NT2/D1 (cell line): ENCODE data around the gene LSG1.

Experiments used
- SUZ12 ChIP-seq: IDR thresholded peaks from 2 replicates; pipeline ENCODE4 v1.6.1; 2011; ENCODE audit not compliant: insufficient read length, insufficient read depth; ENCODE audit errors: extremely low read depth
- YY1 ChIP-seq: IDR thresholded peaks from 2 replicates; pipeline ENCODE4 v1.6.1; 2011; ENCODE audit not compliant: insufficient read length, insufficient read depth

DNA sequence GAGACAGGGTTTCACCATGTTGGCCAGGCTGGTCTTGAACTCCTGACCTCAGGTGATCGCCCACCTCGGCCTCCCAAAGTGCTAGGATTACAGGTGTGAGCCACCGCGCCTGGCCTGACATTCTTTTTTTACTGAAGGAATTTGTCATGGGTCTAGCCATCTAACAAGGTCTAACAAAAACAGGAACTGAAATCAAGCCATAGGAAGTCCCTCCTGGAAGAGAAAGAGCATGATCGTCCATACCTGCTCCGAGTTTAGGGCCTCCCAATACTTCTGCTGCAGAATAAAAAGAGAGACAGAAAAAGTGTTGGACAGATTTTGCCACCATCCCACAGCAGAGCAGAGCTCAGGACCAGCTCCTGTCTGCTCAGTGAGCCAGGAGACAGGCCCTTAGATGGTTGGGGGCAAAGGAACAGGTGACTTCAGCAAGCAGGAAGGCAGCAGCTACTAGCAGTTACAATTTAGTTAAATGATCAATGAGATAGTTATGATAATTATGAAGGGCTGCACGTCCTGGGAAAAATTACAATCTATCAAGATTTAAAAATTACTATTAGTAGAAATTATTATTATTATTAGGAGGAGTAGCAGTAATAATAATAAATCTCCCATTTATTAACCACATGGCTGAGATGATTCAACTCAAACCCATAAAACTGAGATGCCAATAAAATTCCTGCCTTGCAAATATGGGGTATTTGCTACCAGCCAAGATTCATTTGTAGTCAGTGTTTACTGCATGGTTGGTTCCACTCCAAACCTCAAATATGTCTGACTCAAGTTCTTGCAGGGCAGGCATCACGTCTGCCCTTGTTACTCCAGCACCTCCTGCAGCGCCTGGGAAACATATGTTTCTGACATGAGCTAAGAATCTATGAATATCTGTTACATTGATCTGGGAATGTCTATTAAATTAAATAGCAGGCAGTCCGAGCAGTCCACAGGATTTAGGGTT lies 78.9 kb downstream of the LSG1 start:
- TF ChIP-seq SUZ12 (no peak), YY1 (no peak)
